Measurements from ENCODE around the gene GALNTL6. TPM values are rescaled to one million over a fixed set of nuclear protein-coding genes. Genes with fewer than 3 reads are reported as not detected.

GALNTL6 gene
- total RNA-seq, 4 donors from 2014 or later = 0.67 to 0.70 TPM; not detected in 2

- no peaks in the 10 kb centered on the region for H3K27me3 ChIP-seq
- DNase-seq = no peak
- H3K27ac ChIP-seq = no peak overlapping the region
- no peaks in the 10 kb centered on the region for H3K4me1 ChIP-seq
- no peaks in the 10 kb centered on the region for H3K9me3 ChIP-seq
- no peaks in the 10 kb centered on the region for H3K36me3 ChIP-seq
- H3K4me3 ChIP-seq = no peak overlapping the region
- no peak for TF ChIP-seq CTCF (IDR thresholded peaks at IDR 0.05)
- TF ChIP-seq POLR2A (IDR thresholded peaks at IDR 0.05) = no peak
Observed at GRCh38 chr4:172352356-172352755, 539.2 kb downstream of the GALNTL6 start.

GRCh38 chr4:172356016-172356415 is 542.8 kb downstream of the GALNTL6 start:
- Histone ChIP-seq H3K4me1 (no peaks in the 10 kb centered on the region), H3K36me3 (no peaks in the 10 kb centered on the region), H3K27ac (no peak overlapping the region), H3K9me3 (no peaks in the 10 kb centered on the region), H3K27me3 (no peaks in the 10 kb centered on the region), H3K4me3 (no peak overlapping the region)
- TF ChIP-seq POLR2A (IDR thresholded peaks at IDR 0.05) (no peak), CTCF (IDR thresholded peaks at IDR 0.05) (no peak)
- no peak for DNase-seq

GRCh38 chr4:172357006-172357540 is 543.9 kb downstream of the GALNTL6 start:
- no peak overlapping the region for H3K4me3 ChIP-seq
- no peaks in the 10 kb centered on the region for H3K27me3 ChIP-seq
- TF ChIP-seq CTCF (IDR thresholded peaks at IDR 0.05) = no peak
- TF ChIP-seq POLR2A (IDR thresholded peaks at IDR 0.05) = no peak
- no peaks in the 10 kb centered on the region for H3K4me1 ChIP-seq
- DNase-seq = no peak
- H3K27ac ChIP-seq = no peak overlapping the region
- no peaks in the 10 kb centered on the region for H3K9me3 ChIP-seq
- no peaks in the 10 kb centered on the region for H3K36me3 ChIP-seq

GRCh38 chr4:172362569-172362968 is 549.4 kb downstream of the GALNTL6 start:
- no peak for TF ChIP-seq POLR2A (IDR thresholded peaks at IDR 0.05)
- no peak for TF ChIP-seq CTCF (IDR thresholded peaks at IDR 0.05)
- Histone ChIP-seq H3K27ac (no peak overlapping the region), H3K4me3 (no peak overlapping the region), H3K4me1 (no peaks in the 10 kb centered on the region), H3K9me3 (no peaks in the 10 kb centered on the region), H3K36me3 (no peaks in the 10 kb centered on the region), H3K27me3 (no peaks in the 10 kb centered on the region)
- DNase-seq = no peak

GRCh38 chr4:172369471-172369959 is 556.3 kb downstream of the GALNTL6 start:
- H3K27ac ChIP-seq = no peak overlapping the region
- no peaks in the 10 kb centered on the region for H3K36me3 ChIP-seq
- H3K9me3 ChIP-seq = no peaks in the 10 kb centered on the region
- no peaks in the 10 kb centered on the region for H3K27me3 ChIP-seq
- no peak overlapping the region for H3K4me3 ChIP-seq
- DNase-seq = no peak
- no peaks in the 10 kb centered on the region for H3K4me1 ChIP-seq
- no peak for TF ChIP-seq POLR2A (IDR thresholded peaks at IDR 0.05)
- TF ChIP-seq CTCF (IDR thresholded peaks at IDR 0.05) = no peak

Measured in Peyer's patch (tissue), 4 donors.